ENCODE measurements around the gene PLCZ1.

Gene PLCZ1

DNA sequence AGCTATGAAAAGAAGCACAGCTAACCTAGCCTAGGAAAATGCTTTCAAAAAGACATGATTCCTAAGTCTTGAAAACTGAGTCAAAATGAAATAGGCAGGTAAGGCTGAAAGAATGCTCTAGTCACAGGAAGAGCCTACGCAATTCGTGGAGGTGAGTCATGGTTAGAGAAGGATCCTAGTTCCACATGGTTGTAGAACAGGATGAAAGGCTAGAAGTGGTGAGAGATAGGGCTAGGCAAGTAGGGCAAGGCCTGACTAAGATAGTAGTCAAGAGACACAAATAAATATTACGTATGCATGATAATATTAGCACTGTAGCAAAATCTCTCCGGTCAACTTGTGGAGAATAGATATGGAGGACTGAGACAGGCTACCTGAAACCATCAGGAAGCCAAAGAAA, 47.2 kb downstream of the PLCZ1 start:
- H3K4me2 ChIP-seq (ENCODE audit: low read length), result no peak overlapping the region
- no peaks in the 10 kb centered on the region for H4K20me1 ChIP-seq (ENCODE audit: insufficient read depth, low read length)
- no peaks in the 10 kb centered on the region for H3K9me3 ChIP-seq (ENCODE audit: low read length)
- no peaks in the 10 kb centered on the region for H3K9me2 ChIP-seq (ENCODE audit: low read depth, low read length)
- H2AFZ ChIP-seq (ENCODE audit: low read length), result no peak overlapping the region
- H3F3A ChIP-seq (ENCODE audit: insufficient read depth, low read length), result no peaks in the 10 kb centered on the region
- no peak overlapping the region for H3K4me3 ChIP-seq (ENCODE audit: low read depth, low read length, poor library complexity, severe bottlenecking)
- H3K4me1 ChIP-seq (ENCODE audit: insufficient read depth, low read length, severe bottlenecking), result no peaks in the 10 kb centered on the region
- no peaks in the 10 kb centered on the region for H3K36me3 ChIP-seq (ENCODE audit: insufficient read depth, low read length)
- TF ChIP-seq EZH2 (IDR thresholded peaks at IDR 0.05; ENCODE audit: borderline replicate concordance, low read length), result no peak
- TF ChIP-seq, protein P1, sequence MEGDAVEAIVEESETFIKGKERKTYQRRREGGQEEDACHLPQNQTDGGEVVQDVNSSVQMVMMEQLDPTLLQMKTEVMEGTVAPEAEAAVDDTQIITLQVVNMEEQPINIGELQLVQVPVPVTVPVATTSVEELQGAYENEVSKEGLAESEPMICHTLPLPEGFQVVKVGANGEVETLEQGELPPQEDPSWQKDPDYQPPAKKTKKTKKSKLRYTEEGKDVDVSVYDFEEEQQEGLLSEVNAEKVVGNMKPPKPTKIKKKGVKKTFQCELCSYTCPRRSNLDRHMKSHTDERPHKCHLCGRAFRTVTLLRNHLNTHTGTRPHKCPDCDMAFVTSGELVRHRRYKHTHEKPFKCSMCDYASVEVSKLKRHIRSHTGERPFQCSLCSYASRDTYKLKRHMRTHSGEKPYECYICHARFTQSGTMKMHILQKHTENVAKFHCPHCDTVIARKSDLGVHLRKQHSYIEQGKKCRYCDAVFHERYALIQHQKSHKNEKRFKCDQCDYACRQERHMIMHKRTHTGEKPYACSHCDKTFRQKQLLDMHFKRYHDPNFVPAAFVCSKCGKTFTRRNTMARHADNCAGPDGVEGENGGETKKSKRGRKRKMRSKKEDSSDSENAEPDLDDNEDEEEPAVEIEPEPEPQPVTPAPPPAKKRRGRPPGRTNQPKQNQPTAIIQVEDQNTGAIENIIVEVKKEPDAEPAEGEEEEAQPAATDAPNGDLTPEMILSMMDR (IDR thresholded peaks at IDR 0.05; ENCODE audit: low read length), result no peak
- no peaks in the 10 kb centered on the region for H3K27me3 ChIP-seq (ENCODE audit: insufficient read depth, low read length)
- no peaks in the 10 kb centered on the region for H3K79me2 ChIP-seq (ENCODE audit: insufficient read depth, low read length)
- no peak overlapping the region for H3K9ac ChIP-seq (ENCODE audit: low read length)
- H3K27ac ChIP-seq (ENCODE audit: low read depth, low read length, poor library complexity, severe bottlenecking), result no peak overlapping the region

DNA sequence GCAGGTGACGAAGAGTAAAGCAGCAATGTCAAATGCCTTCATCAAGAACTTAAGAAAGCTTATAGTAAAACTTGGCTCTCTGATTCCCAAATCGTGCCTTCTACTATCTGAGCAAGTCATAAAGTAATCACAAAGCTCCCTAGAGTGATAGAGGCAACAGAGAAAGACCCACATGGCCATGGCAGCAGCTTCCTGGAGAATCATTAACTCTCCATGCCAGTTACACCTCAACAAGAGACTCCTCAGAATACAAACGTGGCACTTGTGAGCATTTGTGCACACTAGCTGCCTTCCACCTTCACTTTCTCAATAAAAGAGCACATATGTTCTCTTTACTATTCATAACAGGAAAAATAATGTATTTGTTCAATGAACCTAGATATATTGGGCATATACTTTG, 48.0 kb downstream of the PLCZ1 start:
- TF ChIP-seq EZH2 (IDR thresholded peaks at IDR 0.05; ENCODE audit: borderline replicate concordance, low read length), result no peak
- TF ChIP-seq, protein P1 (IDR thresholded peaks at IDR 0.05; ENCODE audit: low read length), result no peak
- no peak overlapping the region for H3K27ac ChIP-seq (ENCODE audit: low read depth, low read length, poor library complexity, severe bottlenecking)
- H3K9me3 ChIP-seq (ENCODE audit: low read length), result no peaks in the 10 kb centered on the region
- no peak overlapping the region for H3K9ac ChIP-seq (ENCODE audit: low read length)
- H3K4me3 ChIP-seq (ENCODE audit: low read depth, low read length, poor library complexity, severe bottlenecking), result no peak overlapping the region
- H3K9me2 ChIP-seq (ENCODE audit: low read depth, low read length), result no peaks in the 10 kb centered on the region
- no peaks in the 10 kb centered on the region for H3K79me2 ChIP-seq (ENCODE audit: insufficient read depth, low read length)
- H3K27me3 ChIP-seq (ENCODE audit: insufficient read depth, low read length), result no peaks in the 10 kb centered on the region
- H3F3A ChIP-seq (ENCODE audit: insufficient read depth, low read length), result no peaks in the 10 kb centered on the region
- no peak overlapping the region for H2AFZ ChIP-seq (ENCODE audit: low read length)
- no peaks in the 10 kb centered on the region for H3K36me3 ChIP-seq (ENCODE audit: insufficient read depth, low read length)
- H4K20me1 ChIP-seq (ENCODE audit: insufficient read depth, low read length), result no peaks in the 10 kb centered on the region
- H3K4me1 ChIP-seq (ENCODE audit: insufficient read depth, low read length, severe bottlenecking), result no peaks in the 10 kb centered on the region
- no peak overlapping the region for H3K4me2 ChIP-seq (ENCODE audit: low read length)

DNA sequence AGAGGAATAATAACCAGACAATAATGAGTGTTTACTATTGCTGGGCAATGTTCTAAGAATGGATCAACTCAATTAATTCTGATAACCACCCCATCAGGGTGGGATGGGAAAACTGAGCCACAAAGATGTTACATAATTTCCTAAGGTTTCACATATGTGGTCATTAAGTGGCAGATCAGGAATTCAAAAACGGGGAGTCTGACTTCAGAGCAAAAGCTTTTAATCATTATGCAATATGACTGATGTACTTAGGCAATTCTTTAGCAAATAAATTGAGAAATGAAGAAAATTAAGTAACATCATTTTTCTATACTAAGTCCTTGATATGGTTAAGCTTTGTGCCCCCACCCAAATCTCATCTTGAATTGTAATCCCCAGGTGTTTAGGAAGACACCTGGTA, 53.4 kb downstream of the PLCZ1 start:
- H3K79me2 ChIP-seq (ENCODE audit: insufficient read depth, low read length), result no peaks in the 10 kb centered on the region
- H2AFZ ChIP-seq (ENCODE audit: low read length), result no peak overlapping the region
- no peaks in the 10 kb centered on the region for H3K27me3 ChIP-seq (ENCODE audit: insufficient read depth, low read length)
- H3K4me1 ChIP-seq (ENCODE audit: insufficient read depth, low read length, severe bottlenecking), result no peaks in the 10 kb centered on the region
- no peak overlapping the region for H3K27ac ChIP-seq (ENCODE audit: low read depth, low read length, poor library complexity, severe bottlenecking)
- no peaks in the 10 kb centered on the region for H3K9me2 ChIP-seq (ENCODE audit: low read depth, low read length)
- H3K4me3 ChIP-seq (ENCODE audit: low read depth, low read length, poor library complexity, severe bottlenecking), result no peak overlapping the region
- H3K9me3 ChIP-seq (ENCODE audit: low read length), result no peaks in the 10 kb centered on the region
- no peaks in the 10 kb centered on the region for H3F3A ChIP-seq (ENCODE audit: insufficient read depth, low read length)
- H3K4me2 ChIP-seq (ENCODE audit: low read length), result no peak overlapping the region
- H3K36me3 ChIP-seq (ENCODE audit: insufficient read depth, low read length), result no peaks in the 10 kb centered on the region
- H3K9ac ChIP-seq (ENCODE audit: low read length), result no peak overlapping the region
- TF ChIP-seq EZH2 (IDR thresholded peaks at IDR 0.05; ENCODE audit: borderline replicate concordance, low read length), result no peak
- TF ChIP-seq, protein P1 (IDR thresholded peaks at IDR 0.05; ENCODE audit: low read length), result no peak
- H4K20me1 ChIP-seq (ENCODE audit: insufficient read depth, low read length), result no peaks in the 10 kb centered on the region
